ENCODE results near the gene SLC39A11. TPM values are rescaled to one million over a fixed set of nuclear protein-coding genes. Genes with fewer than 3 reads are reported as not detected.

The SLC39A11 gene
- total RNA-seq, 1 donor from 2014 or later = 26.0 TPM

DNA sequence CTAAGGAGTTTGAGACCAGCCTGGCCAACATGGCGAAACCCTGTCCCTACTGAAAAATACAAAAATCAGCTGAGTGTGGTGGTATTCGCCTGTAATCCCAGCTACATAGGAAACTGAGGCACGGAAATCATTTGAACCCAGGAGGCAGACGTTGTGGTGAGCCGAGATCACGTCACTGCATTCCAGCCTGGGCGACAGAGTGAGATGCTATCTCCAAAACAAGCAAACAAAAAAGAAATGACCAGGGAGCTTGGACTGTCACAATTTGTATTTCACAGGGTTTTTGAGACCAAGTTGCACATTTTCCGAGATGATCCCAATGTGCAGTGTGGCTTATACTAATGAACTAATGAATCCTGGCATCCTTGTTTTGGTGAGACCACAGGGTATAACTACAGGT, 156.5 kb downstream of the SLC39A11 start:
- Mint-ChIP-seq H3K27ac (no peak overlapping the region), H3K36me3 (no peaks in the 10 kb centered on the region), H3K27me3 (ENCODE audit: low read depth) (no peaks in the 10 kb centered on the region), H3K4me1 (no peaks in the 10 kb centered on the region), H3K9me3 (no peaks in the 10 kb centered on the region), H3K4me3 (no peak overlapping the region)
- TF ChIP-seq, protein P1, sequence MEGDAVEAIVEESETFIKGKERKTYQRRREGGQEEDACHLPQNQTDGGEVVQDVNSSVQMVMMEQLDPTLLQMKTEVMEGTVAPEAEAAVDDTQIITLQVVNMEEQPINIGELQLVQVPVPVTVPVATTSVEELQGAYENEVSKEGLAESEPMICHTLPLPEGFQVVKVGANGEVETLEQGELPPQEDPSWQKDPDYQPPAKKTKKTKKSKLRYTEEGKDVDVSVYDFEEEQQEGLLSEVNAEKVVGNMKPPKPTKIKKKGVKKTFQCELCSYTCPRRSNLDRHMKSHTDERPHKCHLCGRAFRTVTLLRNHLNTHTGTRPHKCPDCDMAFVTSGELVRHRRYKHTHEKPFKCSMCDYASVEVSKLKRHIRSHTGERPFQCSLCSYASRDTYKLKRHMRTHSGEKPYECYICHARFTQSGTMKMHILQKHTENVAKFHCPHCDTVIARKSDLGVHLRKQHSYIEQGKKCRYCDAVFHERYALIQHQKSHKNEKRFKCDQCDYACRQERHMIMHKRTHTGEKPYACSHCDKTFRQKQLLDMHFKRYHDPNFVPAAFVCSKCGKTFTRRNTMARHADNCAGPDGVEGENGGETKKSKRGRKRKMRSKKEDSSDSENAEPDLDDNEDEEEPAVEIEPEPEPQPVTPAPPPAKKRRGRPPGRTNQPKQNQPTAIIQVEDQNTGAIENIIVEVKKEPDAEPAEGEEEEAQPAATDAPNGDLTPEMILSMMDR (IDR thresholded peaks at IDR 0.05; ENCODE audit: unreplicated experiment) = no peak
- DNase-seq (ENCODE audit: low spot score in 2 of 2, unreplicated experiment in 2 of 2) = no peak

DNA sequence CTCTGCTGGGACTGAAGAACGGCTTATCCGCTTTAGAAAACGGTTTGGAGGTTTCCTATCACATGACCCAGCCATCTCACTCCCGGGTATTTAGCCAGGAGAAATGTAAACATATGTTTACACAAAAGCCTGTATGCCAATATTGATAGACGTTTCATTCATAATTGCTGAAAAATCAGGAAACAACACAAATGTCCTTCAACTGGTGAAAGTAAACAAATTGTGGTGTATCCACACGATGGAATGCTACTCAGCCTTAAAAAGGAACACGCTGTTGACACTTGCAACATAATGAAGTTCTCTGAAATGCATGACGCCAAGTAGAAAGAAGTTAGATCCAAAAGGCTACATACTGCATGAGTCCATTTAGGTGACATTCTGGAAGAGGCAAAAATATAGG, 157.6 kb downstream of the SLC39A11 start:
- no peaks in the 10 kb centered on the region for H3K27me3 Mint-ChIP-seq (ENCODE audit: low read depth)
- TF ChIP-seq, protein P1 (IDR thresholded peaks at IDR 0.05; ENCODE audit: unreplicated experiment) = no peak
- H3K4me3 Mint-ChIP-seq = no peak overlapping the region
- H3K36me3 Mint-ChIP-seq = no peaks in the 10 kb centered on the region
- no peak for DNase-seq (ENCODE audit: low spot score in 2 of 2, unreplicated experiment in 2 of 2)
- H3K4me1 Mint-ChIP-seq = no peaks in the 10 kb centered on the region
- H3K9me3 Mint-ChIP-seq = no peaks in the 10 kb centered on the region
- H3K27ac Mint-ChIP-seq = no peak overlapping the region

DNA sequence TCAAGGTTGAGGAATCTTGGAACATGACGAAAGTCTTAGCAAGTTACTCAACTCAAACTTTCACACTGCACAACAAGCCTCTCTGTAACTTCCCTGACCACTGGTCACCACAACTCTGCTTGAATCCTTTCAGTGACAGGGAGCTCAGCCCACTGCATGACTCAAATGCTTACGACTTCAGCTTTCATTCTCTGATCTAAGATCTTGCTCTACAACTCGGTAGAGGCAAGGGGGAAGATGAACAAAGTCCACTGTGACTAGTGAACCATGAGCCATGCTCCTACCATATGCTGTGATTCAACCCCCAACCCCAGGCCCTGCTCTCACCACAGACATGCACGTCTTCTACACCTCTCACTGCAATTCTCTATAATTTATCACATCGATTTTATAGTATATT, 160.9 kb downstream of the SLC39A11 start:
- Mint-ChIP-seq H3K36me3 (no peaks in the 10 kb centered on the region), H3K4me3 (no peak overlapping the region), H3K9me3 (no peaks in the 10 kb centered on the region), H3K27me3 (ENCODE audit: low read depth) (no peaks in the 10 kb centered on the region), H3K27ac (no peak overlapping the region), H3K4me1 (no peaks in the 10 kb centered on the region)
- TF ChIP-seq, protein P1 (IDR thresholded peaks at IDR 0.05; ENCODE audit: unreplicated experiment) = no peak
- no peak for DNase-seq (ENCODE audit: low spot score in 2 of 2, unreplicated experiment in 2 of 2)

DNA sequence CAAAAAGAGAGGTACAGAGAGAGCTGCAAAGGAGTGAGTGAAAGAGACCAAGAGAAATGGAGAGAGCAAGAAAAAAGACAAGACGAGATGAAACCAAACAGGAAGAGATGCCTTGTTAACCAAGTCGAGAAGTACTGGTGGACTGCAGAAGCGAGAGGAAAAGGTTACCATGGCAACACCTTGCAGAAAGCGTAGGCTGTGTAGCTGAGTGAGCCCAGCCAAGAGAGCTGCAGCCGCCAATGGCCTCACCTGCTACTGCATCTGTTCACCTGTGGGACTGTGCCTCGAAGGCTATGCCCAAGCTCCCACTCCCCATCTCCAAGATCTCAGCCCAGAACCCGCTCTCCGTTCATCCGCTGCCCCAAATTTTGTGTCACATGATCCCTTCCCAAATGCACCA, 161.3 kb downstream of the SLC39A11 start:
- no peaks in the 10 kb centered on the region for H3K9me3 Mint-ChIP-seq
- H3K36me3 Mint-ChIP-seq = no peaks in the 10 kb centered on the region
- no peaks in the 10 kb centered on the region for H3K4me1 Mint-ChIP-seq
- no peak overlapping the region for H3K27ac Mint-ChIP-seq
- DNase-seq (ENCODE audit: low spot score in 2 of 2, unreplicated experiment in 2 of 2) = no peak
- TF ChIP-seq, protein P1 (IDR thresholded peaks at IDR 0.05; ENCODE audit: unreplicated experiment) = no peak
- H3K27me3 Mint-ChIP-seq (ENCODE audit: low read depth) = no peaks in the 10 kb centered on the region
- no peak overlapping the region for H3K4me3 Mint-ChIP-seq

DNA sequence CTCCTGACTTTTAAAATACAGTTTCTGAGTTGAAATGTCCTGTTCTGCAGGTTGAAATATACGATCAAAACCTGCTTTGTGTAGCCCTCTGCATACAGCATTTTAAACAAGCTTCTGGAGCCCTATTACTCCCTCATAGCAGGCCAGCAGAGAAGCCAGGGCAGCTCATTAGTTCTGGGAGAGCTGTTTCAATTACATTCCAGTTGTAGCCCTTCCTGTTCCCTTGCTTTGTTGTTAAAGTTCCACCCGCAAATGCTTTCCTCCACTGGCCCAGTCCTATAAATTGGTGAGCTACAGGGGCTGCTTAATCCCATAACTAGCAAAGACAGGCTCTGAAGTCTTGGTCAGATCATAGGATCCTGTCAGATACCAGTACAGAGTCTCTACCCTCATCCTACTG, 162.5 kb downstream of the SLC39A11 start:
- no peak overlapping the region for H3K4me3 Mint-ChIP-seq
- H3K4me1 Mint-ChIP-seq = no peaks in the 10 kb centered on the region
- TF ChIP-seq, protein P1 (IDR thresholded peaks at IDR 0.05; ENCODE audit: unreplicated experiment) = no peak
- DNase-seq (ENCODE audit: low spot score in 2 of 2, unreplicated experiment in 2 of 2) = no peak
- no peaks in the 10 kb centered on the region for H3K27me3 Mint-ChIP-seq (ENCODE audit: low read depth)
- no peak overlapping the region for H3K27ac Mint-ChIP-seq
- no peaks in the 10 kb centered on the region for H3K9me3 Mint-ChIP-seq
- H3K36me3 Mint-ChIP-seq = no peaks in the 10 kb centered on the region
